Kidney epithelial cell (primary cell): ENCODE measurements around the gene ZNF784. TPM values are rescaled to one million over a fixed set of nuclear protein-coding genes. Genes with fewer than 3 reads are reported as not detected.

ENCODE experiments used
- DNase-seq: peaks from one replicate; pipeline ENCODE4 v3.0.0-alpha.2; 2010; ENCODE audit warnings: low read depth
- H3K27me3 ChIP-seq: 2 replicates; pipeline ENCODE4 v1.6.0; 2011; ENCODE audit warnings: low read length; ENCODE audit not compliant: control insufficient read depth, insufficient read depth
- H3K36me3 ChIP-seq: 2 replicates; pipeline ENCODE4 v1.5.1; 2011; ENCODE audit warnings: low read length; ENCODE audit not compliant: control insufficient read depth, insufficient read depth
- H3K4me3 ChIP-seq: 2 replicates; pipeline ENCODE4 v1.5.1; 2011; ENCODE audit warnings: low read depth, mild to moderate bottlenecking, control low read depth, low read length
- total RNA-seq: library from RNA; depleted of rRNA; stranded (reverse); fragments of >200 nt; gene quantifications from 2 replicates; pipeline ENCODE4 v1.2.3, GENCODE V29; 2015
- TF ChIP-seq, protein P1 (sequence below): IDR thresholded peaks from 2 replicates; pipeline ENCODE4 v1.5.1; 2011; ENCODE audit warnings: mild to moderate bottlenecking, moderate library complexity, low read length, control low read depth, inconsistent platforms; ENCODE audit not compliant: insufficient read depth, poor library complexity, severe bottlenecking

Gene ZNF784
- total RNA-seq, 1 donor from 2014 or later: 3.6 TPM

DNA sequence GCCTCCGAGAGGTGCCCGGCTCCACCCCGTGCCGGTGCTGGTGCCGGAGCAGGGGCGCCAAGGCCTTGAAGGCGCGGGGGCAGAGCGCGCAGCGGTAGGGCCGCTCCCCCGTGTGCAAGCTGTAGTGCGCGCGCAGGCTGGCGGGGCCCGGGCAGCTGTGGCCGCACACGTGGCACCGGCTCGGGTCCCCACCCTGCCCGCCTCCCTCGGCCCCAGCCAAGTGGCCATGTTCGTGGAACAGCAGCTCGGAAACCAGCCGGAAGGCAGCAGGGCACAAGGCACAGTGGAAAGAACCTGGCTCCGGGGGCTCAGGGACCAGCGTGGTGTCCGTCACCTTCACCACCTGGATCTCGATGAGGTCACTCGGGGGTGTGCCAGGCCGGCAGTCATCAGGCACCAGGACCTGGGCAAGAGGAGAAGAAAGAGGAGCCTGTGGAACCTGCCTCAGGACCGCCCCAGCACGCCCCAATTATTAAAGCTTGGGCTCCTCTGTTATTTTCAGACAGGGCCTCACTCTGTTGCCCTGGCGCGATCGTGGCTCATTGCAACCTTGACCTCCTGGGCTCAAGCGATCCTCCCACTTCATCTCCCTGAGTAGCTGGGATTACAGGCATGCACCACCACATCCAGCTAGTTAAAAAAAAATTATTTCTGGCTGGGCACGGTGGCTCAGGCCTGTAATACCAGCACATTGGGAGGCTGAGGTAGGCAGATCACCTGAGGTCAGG is 2.0 kb downstream of the ZNF784 start:
- Histone ChIP-seq H3K27me3 (no peaks in the 10 kb centered on the region), H3K36me3 (peaks cover 1% of the 10 kb centered on the region), H3K4me3 (no peak overlapping the region)
- no peak for DNase-seq
- TF ChIP-seq, protein P1, sequence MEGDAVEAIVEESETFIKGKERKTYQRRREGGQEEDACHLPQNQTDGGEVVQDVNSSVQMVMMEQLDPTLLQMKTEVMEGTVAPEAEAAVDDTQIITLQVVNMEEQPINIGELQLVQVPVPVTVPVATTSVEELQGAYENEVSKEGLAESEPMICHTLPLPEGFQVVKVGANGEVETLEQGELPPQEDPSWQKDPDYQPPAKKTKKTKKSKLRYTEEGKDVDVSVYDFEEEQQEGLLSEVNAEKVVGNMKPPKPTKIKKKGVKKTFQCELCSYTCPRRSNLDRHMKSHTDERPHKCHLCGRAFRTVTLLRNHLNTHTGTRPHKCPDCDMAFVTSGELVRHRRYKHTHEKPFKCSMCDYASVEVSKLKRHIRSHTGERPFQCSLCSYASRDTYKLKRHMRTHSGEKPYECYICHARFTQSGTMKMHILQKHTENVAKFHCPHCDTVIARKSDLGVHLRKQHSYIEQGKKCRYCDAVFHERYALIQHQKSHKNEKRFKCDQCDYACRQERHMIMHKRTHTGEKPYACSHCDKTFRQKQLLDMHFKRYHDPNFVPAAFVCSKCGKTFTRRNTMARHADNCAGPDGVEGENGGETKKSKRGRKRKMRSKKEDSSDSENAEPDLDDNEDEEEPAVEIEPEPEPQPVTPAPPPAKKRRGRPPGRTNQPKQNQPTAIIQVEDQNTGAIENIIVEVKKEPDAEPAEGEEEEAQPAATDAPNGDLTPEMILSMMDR: no peak

DNA sequence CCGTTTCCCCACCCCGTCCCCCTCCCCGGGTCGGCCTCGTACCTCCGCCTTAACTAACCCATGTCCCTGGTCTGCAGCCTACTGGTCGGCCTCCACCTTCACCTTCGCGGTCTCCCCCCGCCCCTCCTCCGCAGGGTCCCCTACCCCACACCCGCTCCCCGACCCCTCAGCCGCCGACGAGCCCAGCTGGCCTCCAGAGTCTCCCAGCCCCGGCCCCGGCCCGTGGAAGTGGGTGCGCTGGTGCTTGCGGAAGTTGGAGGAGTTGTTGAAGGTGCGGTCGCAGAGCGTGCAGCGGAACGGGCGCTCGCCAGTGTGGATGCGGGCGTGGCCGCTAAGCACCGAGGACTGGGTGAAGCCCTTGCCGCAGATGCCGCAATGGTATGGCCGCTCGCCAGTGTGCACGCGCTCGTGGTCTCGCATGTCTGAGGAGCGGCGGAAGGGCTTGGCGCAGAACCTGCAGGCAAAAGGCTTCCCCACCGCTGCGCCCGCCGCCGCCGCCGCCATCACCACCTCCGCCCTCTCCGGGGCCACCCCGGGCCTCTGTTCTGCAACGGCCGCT is 2.6 kb downstream of the ZNF784 start:
- Histone ChIP-seq H3K27me3 (no peaks in the 10 kb centered on the region), H3K36me3 (peaks cover 1% of the 10 kb centered on the region), H3K4me3 (no peak overlapping the region)
- TF ChIP-seq, protein P1: no peak
- no peak for DNase-seq

- Histone ChIP-seq H3K36me3 (peaks cover 3% of the 10 kb centered on the region), H3K4me3 (no peak overlapping the region), H3K27me3 (no peaks in the 10 kb centered on the region)
- TF ChIP-seq, protein P1: no peak
- no peak for DNase-seq
These were observed 3.1 kb downstream of the ZNF784 start for GRCh38 chr19:55621205-55621672.

- TF ChIP-seq, protein P1: no peak
- Histone ChIP-seq H3K27me3 (no peaks in the 10 kb centered on the region), H3K4me3 (no peak overlapping the region), H3K36me3 (peaks cover 3% of the 10 kb centered on the region)
- no peak for DNase-seq
These were observed 3.8 kb downstream of the ZNF784 start for GRCh38 chr19:55620410-55621204.

DNA sequence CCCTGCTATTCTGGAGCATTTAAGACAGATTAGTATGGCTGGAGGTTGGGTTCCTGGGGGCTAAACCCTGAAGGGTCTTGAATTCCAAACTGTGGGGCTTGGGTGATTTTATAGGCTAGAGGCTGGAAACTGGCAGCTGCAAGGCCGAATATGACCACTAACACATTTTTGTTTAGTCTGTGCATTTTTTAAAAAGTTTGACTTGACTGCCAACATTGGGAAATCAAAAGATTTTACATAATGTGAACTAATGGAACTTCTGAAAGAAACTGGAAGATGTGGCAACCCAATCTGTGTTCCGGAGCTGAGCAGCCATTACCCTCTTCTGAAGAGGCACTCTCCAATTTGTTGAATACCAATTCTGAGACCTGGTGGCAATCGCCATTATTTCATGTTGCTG is 5.1 kb downstream of the ZNF784 start:
- H3K27me3 ChIP-seq: no peaks in the 10 kb centered on the region
- no peak for DNase-seq
- H3K4me3 ChIP-seq: no peak overlapping the region
- TF ChIP-seq, protein P1: no peak
- peaks cover 3% of the 10 kb centered on the region for H3K36me3 ChIP-seq
